Stomach (tissue), 4 donors: ENCODE results near the gene ANP32E.

Source experiments
- POLR2A ChIP-seq, 4 donors: fragments of 450-650 bp; IDR thresholded peaks; one replicate each; pipeline ENCODE4 v1.6.1; 2016; ENCODE audit warnings: antibody characterized with exemption in 4 of 4, control low read depth in 2 of 4, mild to moderate bottlenecking in 1 of 4, moderate library complexity in 1 of 4
- TF ChIP-seq, protein P1 (sequence below), 7 experiments: fragments of 450-650 bp in 4 of 7; fragments of 200-600 bp in 3 of 7; sonication (generic) in 3 of 7; IDR thresholded peaks; one replicate each; pipeline ENCODE4 v1.5.1; 2016 to 2019; ENCODE audit warnings: antibody characterized with exemption in 7 of 7, control low read depth in 2 of 7, mild to moderate bottlenecking in 1 of 7

DNA sequence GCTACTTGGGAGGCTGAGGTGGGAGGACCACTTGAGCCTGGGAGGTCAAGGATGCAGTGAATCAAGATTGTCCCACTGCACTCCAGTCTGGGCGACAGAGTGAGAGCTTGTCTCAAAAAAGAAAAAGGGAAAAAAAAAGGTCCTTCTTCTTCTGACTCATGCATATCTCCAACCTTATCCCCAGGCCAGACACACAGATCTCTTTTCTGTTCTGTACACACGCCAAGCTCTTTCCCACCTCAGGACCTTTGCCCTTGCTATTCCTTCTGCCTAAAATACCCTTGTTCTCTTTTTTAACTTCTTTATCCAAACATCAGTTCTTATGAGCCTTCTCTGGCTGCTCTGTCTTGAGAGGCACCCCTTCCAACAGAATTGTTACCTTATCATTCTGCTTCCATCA is 64.1 kb downstream of the ANP32E start:
- TF ChIP-seq, protein P1, sequence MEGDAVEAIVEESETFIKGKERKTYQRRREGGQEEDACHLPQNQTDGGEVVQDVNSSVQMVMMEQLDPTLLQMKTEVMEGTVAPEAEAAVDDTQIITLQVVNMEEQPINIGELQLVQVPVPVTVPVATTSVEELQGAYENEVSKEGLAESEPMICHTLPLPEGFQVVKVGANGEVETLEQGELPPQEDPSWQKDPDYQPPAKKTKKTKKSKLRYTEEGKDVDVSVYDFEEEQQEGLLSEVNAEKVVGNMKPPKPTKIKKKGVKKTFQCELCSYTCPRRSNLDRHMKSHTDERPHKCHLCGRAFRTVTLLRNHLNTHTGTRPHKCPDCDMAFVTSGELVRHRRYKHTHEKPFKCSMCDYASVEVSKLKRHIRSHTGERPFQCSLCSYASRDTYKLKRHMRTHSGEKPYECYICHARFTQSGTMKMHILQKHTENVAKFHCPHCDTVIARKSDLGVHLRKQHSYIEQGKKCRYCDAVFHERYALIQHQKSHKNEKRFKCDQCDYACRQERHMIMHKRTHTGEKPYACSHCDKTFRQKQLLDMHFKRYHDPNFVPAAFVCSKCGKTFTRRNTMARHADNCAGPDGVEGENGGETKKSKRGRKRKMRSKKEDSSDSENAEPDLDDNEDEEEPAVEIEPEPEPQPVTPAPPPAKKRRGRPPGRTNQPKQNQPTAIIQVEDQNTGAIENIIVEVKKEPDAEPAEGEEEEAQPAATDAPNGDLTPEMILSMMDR (IDR thresholded peaks at IDR 0.05) = no peak
- no peak for TF ChIP-seq POLR2A (IDR thresholded peaks at IDR 0.05)
